Bronchial epithelial cell (primary cell): Measurements from ENCODE around the gene GAB3. TPM values are rescaled to one million over a fixed set of nuclear protein-coding genes. Genes with fewer than 3 reads are reported as not detected.

Experiments
- DNase-seq: peaks from one replicate; pipeline ENCODE4 v3.0.0-alpha.2; 2010; ENCODE audit warnings: low read depth
- FAIRE-seq: peaks from 2 replicates; lab custom pipeline; 2011; peaks lifted over from hg19 to GRCh38; lab: Jason Lieb, UNC
- H3K27me3 ChIP-seq: 2 replicates; pipeline ENCODE4 v1.5.1; 2011; ENCODE audit warnings: low read length; ENCODE audit not compliant: control insufficient read depth, insufficient read depth
- H3K36me3 ChIP-seq: 2 replicates; pipeline ENCODE4 v1.5.1; 2011; ENCODE audit warnings: low read length; ENCODE audit not compliant: control insufficient read depth, insufficient read depth
- H3K4me3 ChIP-seq: 2 replicates; pipeline ENCODE4 v1.5.1; 2011; ENCODE audit warnings: mild to moderate bottlenecking, low read depth, low read length, control low read depth
- total RNA-seq: library from RNA; depleted of rRNA; stranded (reverse); fragments of >200 nt; gene quantifications from 2 replicates; pipeline ENCODE4 v1.2.1, GENCODE V29; 2014
- TF ChIP-seq, protein P1 (sequence below): IDR thresholded peaks from 2 replicates; pipeline ENCODE4 v1.5.1; 2011; ENCODE audit warnings: mild to moderate bottlenecking, moderate library complexity, low read length, control low read depth, inconsistent platforms; ENCODE audit not compliant: insufficient read depth, severe bottlenecking

The GAB3 gene
- total RNA-seq, 1 donor from 2014 or later, result under 0.01 TPM

DNA sequence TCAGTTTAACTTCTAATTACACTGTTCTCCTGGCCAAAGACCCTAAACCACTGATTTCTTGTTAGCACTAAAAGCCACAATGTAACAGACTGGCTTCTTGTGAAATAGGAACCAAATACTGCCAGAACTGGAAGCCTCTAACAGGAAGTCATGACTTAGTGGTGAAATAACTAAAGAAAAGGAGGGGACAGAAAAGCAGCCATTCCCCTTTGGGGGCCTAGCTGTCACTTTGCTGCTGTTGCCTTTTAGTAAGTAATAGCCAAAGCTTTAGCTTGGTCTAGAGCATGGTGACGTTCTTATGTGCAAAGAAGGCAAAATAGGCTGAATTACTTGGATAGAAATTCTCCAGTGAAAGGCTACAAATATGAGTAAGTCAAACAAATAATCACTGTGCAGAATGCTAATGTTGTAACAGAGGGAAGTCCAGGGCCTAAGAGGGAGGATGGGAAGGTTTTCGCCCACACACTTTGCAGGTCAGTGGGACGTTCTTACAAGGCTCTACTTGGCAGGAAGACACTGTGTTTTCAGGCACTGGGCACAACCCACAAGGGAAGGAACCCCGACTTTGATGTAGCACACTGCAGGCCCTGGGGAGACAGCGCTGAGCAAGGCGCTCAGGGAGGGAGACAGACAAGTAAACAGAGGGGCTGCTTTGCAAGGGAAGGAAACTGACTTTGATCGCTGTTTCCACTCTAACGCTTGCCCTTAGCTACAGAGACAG lies 16.7 kb downstream of the GAB3 start:
- no peaks in the 10 kb centered on the region for H3K36me3 ChIP-seq
- H3K27me3 ChIP-seq, result no peaks in the 10 kb centered on the region
- FAIRE-seq, result peak; percentile 83
- peak; percentile 81 for DNase-seq
- TF ChIP-seq, protein P1, sequence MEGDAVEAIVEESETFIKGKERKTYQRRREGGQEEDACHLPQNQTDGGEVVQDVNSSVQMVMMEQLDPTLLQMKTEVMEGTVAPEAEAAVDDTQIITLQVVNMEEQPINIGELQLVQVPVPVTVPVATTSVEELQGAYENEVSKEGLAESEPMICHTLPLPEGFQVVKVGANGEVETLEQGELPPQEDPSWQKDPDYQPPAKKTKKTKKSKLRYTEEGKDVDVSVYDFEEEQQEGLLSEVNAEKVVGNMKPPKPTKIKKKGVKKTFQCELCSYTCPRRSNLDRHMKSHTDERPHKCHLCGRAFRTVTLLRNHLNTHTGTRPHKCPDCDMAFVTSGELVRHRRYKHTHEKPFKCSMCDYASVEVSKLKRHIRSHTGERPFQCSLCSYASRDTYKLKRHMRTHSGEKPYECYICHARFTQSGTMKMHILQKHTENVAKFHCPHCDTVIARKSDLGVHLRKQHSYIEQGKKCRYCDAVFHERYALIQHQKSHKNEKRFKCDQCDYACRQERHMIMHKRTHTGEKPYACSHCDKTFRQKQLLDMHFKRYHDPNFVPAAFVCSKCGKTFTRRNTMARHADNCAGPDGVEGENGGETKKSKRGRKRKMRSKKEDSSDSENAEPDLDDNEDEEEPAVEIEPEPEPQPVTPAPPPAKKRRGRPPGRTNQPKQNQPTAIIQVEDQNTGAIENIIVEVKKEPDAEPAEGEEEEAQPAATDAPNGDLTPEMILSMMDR, result no peak
- H3K4me3 ChIP-seq, result no peak overlapping the region

DNA sequence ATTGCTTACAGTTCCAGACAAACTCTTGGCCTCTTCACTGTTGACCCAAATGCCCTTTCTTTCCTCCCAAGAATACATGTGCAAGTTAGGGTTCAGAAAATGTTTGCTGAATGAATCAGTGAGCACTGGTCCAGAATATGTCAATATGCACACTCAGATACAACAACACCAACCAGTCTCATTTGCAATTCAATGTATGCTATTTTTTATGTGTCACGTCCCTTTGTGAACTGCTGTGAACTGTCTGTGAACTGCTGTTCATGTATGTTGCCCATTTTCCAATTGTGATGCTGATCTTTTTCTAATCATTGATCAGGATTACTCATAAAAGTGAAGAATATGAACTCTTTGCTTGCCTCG lies 17.8 kb downstream of the GAB3 start:
- Histone ChIP-seq H3K4me3 (no peak overlapping the region), H3K27me3 (no peaks in the 10 kb centered on the region), H3K36me3 (no peaks in the 10 kb centered on the region)
- DNase-seq (peak; percentile 67), FAIRE-seq (no peak)
- TF ChIP-seq, protein P1, result no peak

DNA sequence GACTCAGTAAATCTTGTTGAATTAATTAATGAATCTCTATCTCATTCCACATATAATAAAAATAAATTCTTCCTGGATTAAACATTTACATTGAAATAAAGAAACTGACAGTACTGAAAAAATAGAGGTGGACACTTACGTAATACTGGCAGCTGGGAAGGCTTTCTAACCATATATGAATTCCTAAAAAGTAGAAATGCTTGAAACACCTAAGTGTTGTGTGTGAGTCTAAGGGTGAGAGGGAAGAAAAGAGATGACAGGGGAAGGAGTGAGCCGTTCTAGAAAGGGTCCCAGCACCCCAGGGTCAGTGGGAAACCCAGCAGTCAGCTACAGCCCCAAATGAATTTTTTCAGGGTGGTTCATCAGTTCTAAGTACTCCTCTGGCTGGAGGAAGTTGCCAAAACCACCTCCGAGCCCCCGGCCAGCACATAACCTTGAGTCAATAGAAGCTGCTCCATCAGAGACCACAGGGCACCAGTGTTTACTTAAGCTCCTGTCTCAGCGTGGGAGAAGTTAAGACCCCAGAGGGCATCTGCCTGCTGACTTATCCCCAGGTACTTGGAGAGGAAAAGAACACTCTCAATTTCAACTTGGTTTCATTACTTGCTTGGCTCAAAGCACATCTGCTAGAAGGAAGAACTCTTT lies 18.3 kb downstream of the GAB3 start:
- Histone ChIP-seq H3K4me3 (no peak overlapping the region), H3K27me3 (no peaks in the 10 kb centered on the region), H3K36me3 (no peaks in the 10 kb centered on the region)
- TF ChIP-seq, protein P1, result no peak
- FAIRE-seq (no peak), DNase-seq (peak; percentile 60)

DNA sequence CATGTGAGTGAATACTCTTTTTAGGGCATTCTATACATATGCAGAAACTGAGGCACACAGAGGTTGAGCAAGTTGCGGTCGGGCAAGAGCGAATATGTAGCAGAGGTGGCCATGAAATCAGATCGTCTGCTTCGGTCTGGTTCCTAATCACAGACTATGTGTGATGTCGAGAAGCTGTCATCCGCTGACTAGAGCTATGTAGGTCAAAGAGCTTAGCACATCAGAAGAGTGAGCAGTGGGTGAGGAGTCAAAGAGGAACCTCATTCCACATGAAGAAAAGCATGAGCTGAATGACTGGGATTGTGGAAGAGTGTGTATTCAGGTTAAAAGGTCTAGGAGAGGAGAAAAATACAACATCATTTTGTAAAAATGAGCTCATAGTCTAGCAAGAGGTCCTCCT lies 19.0 kb downstream of the GAB3 start:
- TF ChIP-seq, protein P1, result no peak
- FAIRE-seq (no peak), DNase-seq (no peak)
- Histone ChIP-seq H3K36me3 (no peaks in the 10 kb centered on the region), H3K4me3 (no peak overlapping the region), H3K27me3 (no peaks in the 10 kb centered on the region)

DNA sequence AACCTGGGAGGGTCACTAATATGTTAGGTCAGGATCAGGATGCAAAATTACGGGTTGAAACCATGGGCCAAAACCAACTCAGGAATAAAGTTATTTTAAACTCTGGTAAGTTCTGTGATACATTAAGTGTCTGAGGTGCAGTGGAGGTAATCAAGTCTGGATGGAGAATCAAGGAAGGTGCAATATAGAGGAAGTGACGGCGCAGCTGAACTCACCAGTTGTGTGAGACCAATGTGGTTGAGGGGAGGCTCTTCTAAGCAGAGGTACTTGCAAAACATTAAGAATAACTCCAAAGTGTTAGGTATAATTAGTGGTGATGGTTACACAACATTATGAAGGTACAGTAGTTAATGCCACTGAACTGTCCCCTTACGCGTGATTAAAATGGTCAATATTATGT lies 19.7 kb downstream of the GAB3 start:
- Histone ChIP-seq H3K4me3 (no peak overlapping the region), H3K27me3 (no peaks in the 10 kb centered on the region), H3K36me3 (no peaks in the 10 kb centered on the region)
- TF ChIP-seq, protein P1, result no peak
- FAIRE-seq (no peak), DNase-seq (no peak)
